ENCODE measurements around the gene RFX5.

The RFX5 gene

GRCh38 chr1:151325646-151326429, 21.2 kb downstream of the RFX5 start:
- H3K27ac ChIP-seq = peak overlapping the region; percentile 98

GRCh38 chr1:151325231-151325630, 21.8 kb downstream of the RFX5 start:
- no peaks in the 10 kb centered on the region for H3K9me3 ChIP-seq
- H3K4me2 ChIP-seq = peak overlapping the region; percentile 96
- H3K27me3 ChIP-seq = no peaks in the 10 kb centered on the region
- no peak for TF ChIP-seq Cebpa-rat (IDR thresholded peaks at IDR 0.05)
- no peak overlapping the region for H3K4me3 ChIP-seq
- peaks cover 53% of the 10 kb centered on the region for H3K36me3 ChIP-seq
- no peak overlapping the region; the same call in 1 of the 2 replicates for H3K9ac ChIP-seq
- peaks cover 29% of the 10 kb centered on the region for H3K4me1 ChIP-seq
- H3K27ac ChIP-seq = no peak overlapping the region
- H4K20me1 ChIP-seq = peaks cover 6% of the 10 kb centered on the region; the same call in 1 of the 2 replicates

More at GRCh38 chr1:151325646-151326429, 21.2 kb downstream of the RFX5 start:
- H3K4me1 ChIP-seq = peaks cover 33% of the 10 kb centered on the region
- peaks cover 47% of the 10 kb centered on the region for H3K36me3 ChIP-seq
- H3K9me3 ChIP-seq = no peaks in the 10 kb centered on the region
- peak overlapping the region; percentile 96 for H3K4me2 ChIP-seq
- H4K20me1 ChIP-seq = peaks cover under 1% of the 10 kb centered on the region; the same call in 1 of the 2 replicates
- H3K4me3 ChIP-seq = peak overlapping the region; percentile 79
- no peak for TF ChIP-seq Cebpa-rat (IDR thresholded peaks at IDR 0.05)
- peak overlapping the region; percentile 97 for H3K9ac ChIP-seq
- no peaks in the 10 kb centered on the region for H3K27me3 ChIP-seq

GRCh38 chr1:151324390-151324930, 22.6 kb downstream of the RFX5 start:
- Histone ChIP-seq H3K9me3 (no peaks in the 10 kb centered on the region), H3K27ac (no peak overlapping the region), H3K4me2 (no peak overlapping the region), H3K36me3 (peaks cover 61% of the 10 kb centered on the region), H3K9ac (no peak overlapping the region), H4K20me1 (peaks cover 14% of the 10 kb centered on the region; the same call in 1 of the 2 replicates), H3K27me3 (no peaks in the 10 kb centered on the region), H3K4me1 (peaks cover 23% of the 10 kb centered on the region), H3K4me3 (no peak overlapping the region)
- no peak for TF ChIP-seq Cebpa-rat (IDR thresholded peaks at IDR 0.05)

- no peak overlapping the region for H3K27ac ChIP-seq
- H3K27me3 ChIP-seq = no peaks in the 10 kb centered on the region
- peaks cover 54% of the 10 kb centered on the region for H4K20me1 ChIP-seq
- no peaks in the 10 kb centered on the region for H3K9me3 ChIP-seq
- H3K4me3 ChIP-seq = no peak overlapping the region
- peaks cover 93% of the 10 kb centered on the region for H3K36me3 ChIP-seq
- peaks cover 12% of the 10 kb centered on the region; the same call in 1 of the 2 replicates for H3K4me1 ChIP-seq
- no peak overlapping the region for H3K9ac ChIP-seq
- no peak overlapping the region for H3K4me2 ChIP-seq
- TF ChIP-seq Cebpa-rat (IDR thresholded peaks at IDR 0.05) = no peak
Observed at GRCh38 chr1:151318975-151319374, 28.1 kb downstream of the RFX5 start.

- Histone ChIP-seq H3K9ac (no peak overlapping the region), H3K36me3 (peaks cover 97% of the 10 kb centered on the region), H3K9me3 (no peaks in the 10 kb centered on the region), H3K4me3 (no peak overlapping the region), H3K4me2 (no peak overlapping the region; the same call in 1 of the 2 replicates), H4K20me1 (peaks cover 85% of the 10 kb centered on the region), H3K27ac (no peak overlapping the region), H3K4me1 (peaks cover 24% of the 10 kb centered on the region), H3K27me3 (no peaks in the 10 kb centered on the region)
- TF ChIP-seq Cebpa-rat (IDR thresholded peaks at IDR 0.05) = no peak
Observed at GRCh38 chr1:151315565-151316235, 31.4 kb downstream of the RFX5 start.

- H3K27me3 ChIP-seq = no peaks in the 10 kb centered on the region
- H3K9ac ChIP-seq = no peak overlapping the region
- H4K20me1 ChIP-seq = peaks cover 79% of the 10 kb centered on the region
- no peak overlapping the region for H3K27ac ChIP-seq
- no peak overlapping the region for H3K4me2 ChIP-seq
- no peak for TF ChIP-seq Cebpa-rat (IDR thresholded peaks at IDR 0.05)
- H3K4me1 ChIP-seq = peaks cover 24% of the 10 kb centered on the region
- no peak overlapping the region for H3K4me3 ChIP-seq
- H3K36me3 ChIP-seq = peaks cover 97% of the 10 kb centered on the region
- no peaks in the 10 kb centered on the region for H3K9me3 ChIP-seq
Observed at GRCh38 chr1:151314137-151314875, 32.7 kb downstream of the RFX5 start.

- peaks cover 97% of the 10 kb centered on the region for H3K36me3 ChIP-seq
- no peak overlapping the region for H3K9ac ChIP-seq
- no peak overlapping the region for H3K27ac ChIP-seq
- no peaks in the 10 kb centered on the region for H3K9me3 ChIP-seq
- peaks cover 81% of the 10 kb centered on the region for H4K20me1 ChIP-seq
- H3K4me2 ChIP-seq = peak overlapping the region; percentile 25
- no peak for TF ChIP-seq Cebpa-rat (IDR thresholded peaks at IDR 0.05)
- peaks cover 24% of the 10 kb centered on the region for H3K4me1 ChIP-seq
- no peak overlapping the region for H3K4me3 ChIP-seq
- H3K27me3 ChIP-seq = no peaks in the 10 kb centered on the region
Observed at GRCh38 chr1:151313501-151313900, 33.6 kb downstream of the RFX5 start.

- Histone ChIP-seq H3K9me3 (no peaks in the 10 kb centered on the region), H3K4me2 (peak overlapping the region; percentile 25), H3K36me3 (peaks cover 100% of the 10 kb centered on the region), H3K4me3 (no peak overlapping the region), H3K27ac (no peak overlapping the region), H3K4me1 (peaks cover 24% of the 10 kb centered on the region), H3K27me3 (no peaks in the 10 kb centered on the region), H4K20me1 (peaks cover 88% of the 10 kb centered on the region), H3K9ac (no peak overlapping the region)
- TF ChIP-seq Cebpa-rat (IDR thresholded peaks at IDR 0.05) = no peak
Observed at GRCh38 chr1:151312826-151313225, 34.2 kb downstream of the RFX5 start.

GRCh38 chr1:151312411-151312810, 34.6 kb downstream of the RFX5 start:
- Histone ChIP-seq H3K27ac (no peak overlapping the region), H3K4me3 (no peak overlapping the region), H3K27me3 (no peaks in the 10 kb centered on the region), H4K20me1 (peaks cover 88% of the 10 kb centered on the region), H3K36me3 (peaks cover 100% of the 10 kb centered on the region), H3K4me1 (peaks cover 24% of the 10 kb centered on the region), H3K9ac (no peak overlapping the region), H3K9me3 (no peaks in the 10 kb centered on the region), H3K4me2 (peak overlapping the region; percentile 25; the same call in 1 of the 2 replicates)
- no peak for TF ChIP-seq Cebpa-rat (IDR thresholded peaks at IDR 0.05)
